HG03060 (cell line): ENCODE results near the gene RAB33B.
"Not testable (repeated sequence)": the region's sequence is repeated elsewhere in the genome, so short reads cannot be mapped to it uniquely, and the experiment has no call there.

ENCODE experiments used
- ATAC-seq: cut with Tn5 transposase; IDR thresholded peaks from one replicate; pipeline ENCODE4 v1.9.1; 2021; ENCODE audit warnings: low read depth, moderate number of reproducible peaks; ENCODE audit not compliant: unreplicated experiment

The RAB33B gene

GRCh38 chr4:139454111-139455045 is at the start of gene RAB33B:
RAB33B (plus strand) TSS chr4:139454121; CDS start chr4:139454196, 75 bp downstream.
- peak; percentile 0 for ATAC-seq

DNA sequence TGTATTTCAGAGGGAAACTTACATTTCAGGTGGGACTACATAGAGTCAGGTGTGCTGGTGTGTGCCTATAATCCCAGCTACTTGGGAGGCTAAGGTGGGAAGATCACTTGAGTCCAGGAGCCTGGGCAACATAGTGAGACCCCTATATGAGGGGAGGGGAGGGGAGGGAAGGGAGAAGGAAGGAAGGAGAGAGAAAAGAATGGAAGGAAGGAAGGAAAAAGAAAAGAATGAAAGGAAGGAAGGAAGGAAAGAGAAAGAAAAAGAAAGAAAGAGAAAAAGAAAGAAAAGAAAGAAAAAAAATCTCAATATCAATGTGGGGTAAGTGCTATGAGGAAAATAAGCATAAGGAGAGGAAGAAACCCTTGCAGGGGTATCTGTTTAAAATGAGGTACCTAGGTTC is 43.6 kb upstream of the RAB33B start:
- no peak for ATAC-seq

DNA sequence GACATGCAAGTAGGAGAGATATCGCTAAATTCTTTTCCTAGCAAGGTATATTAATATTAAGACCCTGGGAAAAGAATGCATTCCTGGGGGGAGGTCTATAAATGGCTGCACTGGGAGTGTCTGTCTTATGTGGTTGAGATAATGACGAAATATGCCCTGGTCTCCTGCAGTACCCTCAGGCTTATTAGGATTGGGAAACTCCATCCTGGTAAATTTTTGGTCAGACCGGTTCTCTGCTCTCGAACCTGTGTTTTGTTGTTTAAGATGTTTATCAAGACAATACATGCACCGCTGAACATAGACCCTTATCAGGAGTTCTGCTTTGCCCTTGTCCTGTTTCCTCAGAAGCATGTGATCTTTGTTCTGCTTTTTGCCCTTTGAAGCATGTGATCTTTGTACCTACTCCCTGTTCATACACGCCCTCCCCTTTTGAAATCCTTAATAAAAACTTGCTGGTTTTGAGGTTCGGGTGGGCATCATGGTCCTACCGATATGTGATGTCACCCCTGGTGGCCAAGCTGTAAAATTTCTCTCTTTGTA is 39.2 kb upstream of the RAB33B start:
- ATAC-seq: not testable (repeated sequence)

DNA sequence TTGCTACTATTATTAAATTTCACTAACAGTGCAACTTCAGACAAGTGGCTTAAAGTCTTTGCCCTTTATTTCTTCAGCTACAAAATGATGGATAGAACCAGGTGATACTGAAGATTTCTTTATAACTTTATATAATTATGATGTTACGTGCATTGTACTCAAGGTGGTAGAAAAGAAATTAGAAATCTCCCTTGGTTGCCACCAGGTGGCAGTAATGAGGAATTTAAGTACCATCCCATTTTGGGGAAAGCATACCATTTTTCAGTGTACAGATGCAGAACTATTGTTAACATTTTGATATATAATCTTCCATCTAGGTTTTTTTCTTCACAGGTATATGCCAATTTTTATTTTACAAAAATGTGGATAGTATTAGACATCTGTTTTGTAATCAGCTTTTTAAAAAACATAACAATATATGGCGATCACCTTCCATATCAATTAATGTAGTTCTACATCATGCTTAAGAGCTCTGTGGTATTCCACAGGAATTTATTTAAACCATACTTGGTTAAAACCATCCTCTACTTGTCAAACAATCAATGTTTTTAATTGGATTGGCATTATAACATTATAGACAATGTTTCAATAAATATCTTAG is 37.7 kb upstream of the RAB33B start:
- ATAC-seq: no peak

GRCh38 chr4:139419388-139419914 is 34.5 kb upstream of the RAB33B start:
- ATAC-seq: no peak

DNA sequence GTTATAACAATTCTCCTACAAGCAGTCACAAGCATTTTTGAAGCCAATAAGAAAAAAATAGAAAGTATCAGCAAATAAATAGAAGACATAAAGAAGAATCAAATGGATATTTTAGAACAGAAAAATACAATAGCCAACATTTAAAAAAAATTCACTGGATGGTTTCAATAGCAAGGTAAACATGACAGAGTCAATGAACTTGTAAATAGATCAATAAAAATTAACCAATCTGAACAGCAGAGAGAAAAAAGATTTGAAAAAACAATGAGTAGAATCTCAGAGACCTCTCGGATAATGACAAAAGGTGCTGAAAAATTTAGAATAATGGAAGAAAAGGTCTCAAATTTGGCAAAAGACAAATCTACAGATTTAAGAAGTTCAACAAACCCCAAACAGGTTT is 33.3 kb upstream of the RAB33B start:
- ATAC-seq: no peak

- ATAC-seq: no peak
These were observed 17.8 kb upstream of the RAB33B start for GRCh38 chr4:139436122-139436521.

- ATAC-seq: no peak
These were observed 15.8 kb upstream of the RAB33B start for GRCh38 chr4:139438141-139438540.

DNA sequence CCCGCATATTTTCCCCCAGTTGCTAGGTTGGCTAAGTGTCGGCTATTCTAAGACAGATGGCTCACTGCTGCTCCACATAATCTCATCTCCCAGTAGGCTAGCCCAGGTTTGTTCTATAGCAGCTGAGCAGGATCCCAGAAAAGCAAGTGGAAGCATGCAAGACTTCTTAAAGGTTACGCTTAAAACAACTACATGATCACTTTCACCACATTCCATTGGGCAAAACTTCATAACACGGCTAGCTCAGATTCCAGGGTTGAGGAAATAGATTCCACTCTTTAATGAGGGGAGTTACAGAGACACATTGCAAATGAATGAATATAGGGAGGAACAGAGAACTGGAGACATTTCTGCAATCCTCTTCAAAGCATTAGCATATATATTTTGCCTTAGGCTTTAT is 12.9 kb upstream of the RAB33B start:
- ATAC-seq: no peak

GRCh38 chr4:139443661-139444060 is 10.3 kb upstream of the RAB33B start:
- no peak for ATAC-seq

DNA sequence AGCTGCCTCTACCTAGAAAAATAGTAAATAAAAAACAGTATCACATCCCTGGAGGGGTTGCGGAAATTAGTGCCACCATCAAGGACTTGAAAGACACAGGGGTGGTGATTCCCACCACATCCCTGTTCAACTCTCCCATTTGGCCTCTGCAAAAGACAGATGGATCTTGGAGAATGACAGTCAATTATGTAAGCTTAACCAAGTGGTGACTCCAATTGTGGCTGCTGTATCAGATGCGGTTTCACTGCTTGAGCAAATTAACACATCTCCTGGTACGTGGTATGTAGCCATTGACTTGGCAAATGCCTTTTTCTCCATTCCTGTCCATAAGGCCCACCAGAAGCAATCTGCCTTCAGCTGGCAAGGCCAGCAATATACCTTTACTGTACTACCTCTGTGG is 9.0 kb upstream of the RAB33B start:
- ATAC-seq: not testable (repeated sequence)

DNA sequence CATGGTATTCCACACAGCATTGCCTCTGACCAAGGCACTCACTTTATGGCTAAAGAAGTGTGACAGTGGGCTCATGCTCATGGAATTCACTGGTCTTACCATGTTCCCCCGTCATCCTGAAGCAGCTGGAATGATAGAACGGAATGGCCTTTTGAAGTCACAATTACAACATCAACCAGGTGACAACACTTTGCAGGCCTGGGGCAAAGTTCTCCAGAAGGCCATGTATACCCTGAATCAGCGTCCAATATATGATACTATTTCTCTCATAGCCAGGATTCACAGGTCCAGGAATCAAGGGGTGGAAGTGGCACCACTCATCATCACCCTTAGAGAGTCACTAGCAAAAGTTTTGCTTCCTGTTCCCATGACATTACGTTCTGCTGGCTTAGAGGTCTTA is 6.8 kb upstream of the RAB33B start:
- ATAC-seq: not testable (repeated sequence)

GRCh38 chr4:139450586-139450985 is 3.3 kb upstream of the RAB33B start:
- ATAC-seq: no peak

DNA sequence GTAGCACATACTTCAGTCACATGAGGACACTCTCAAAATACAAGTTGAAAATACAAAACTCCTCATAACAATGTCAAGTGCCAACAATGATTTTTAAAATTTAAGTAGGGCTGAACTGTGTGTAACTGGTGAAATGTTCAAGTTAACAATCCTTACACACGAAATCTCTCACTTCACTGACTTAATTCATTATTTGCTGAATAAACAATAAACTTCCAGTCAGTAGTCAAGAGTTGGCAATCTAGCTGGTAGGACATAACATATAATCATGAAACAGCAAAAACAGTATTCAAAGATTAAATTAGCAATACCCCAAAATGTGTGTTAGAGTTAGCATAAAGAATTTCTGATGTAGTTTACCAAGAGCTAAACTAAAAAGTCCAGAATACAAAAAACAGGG is 1.9 kb upstream of the RAB33B start:
- no peak for ATAC-seq

DNA sequence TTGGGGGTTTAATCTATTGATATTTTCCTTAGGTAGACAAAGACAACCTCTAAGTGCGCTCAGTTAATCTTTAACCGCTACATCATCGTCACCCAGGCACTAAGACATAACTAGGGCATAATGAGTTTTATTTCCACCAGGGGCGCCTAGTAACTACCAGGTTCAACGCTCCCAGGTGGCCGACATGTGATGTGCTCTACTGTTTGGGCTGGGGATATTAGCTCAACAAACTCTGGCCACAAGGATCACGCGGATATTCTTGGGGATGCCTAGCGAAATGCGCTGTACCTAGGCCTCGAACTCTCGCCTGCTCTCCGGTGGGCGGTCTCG is 915 bp upstream of the RAB33B start:
- ATAC-seq: peak; percentile 45

DNA sequence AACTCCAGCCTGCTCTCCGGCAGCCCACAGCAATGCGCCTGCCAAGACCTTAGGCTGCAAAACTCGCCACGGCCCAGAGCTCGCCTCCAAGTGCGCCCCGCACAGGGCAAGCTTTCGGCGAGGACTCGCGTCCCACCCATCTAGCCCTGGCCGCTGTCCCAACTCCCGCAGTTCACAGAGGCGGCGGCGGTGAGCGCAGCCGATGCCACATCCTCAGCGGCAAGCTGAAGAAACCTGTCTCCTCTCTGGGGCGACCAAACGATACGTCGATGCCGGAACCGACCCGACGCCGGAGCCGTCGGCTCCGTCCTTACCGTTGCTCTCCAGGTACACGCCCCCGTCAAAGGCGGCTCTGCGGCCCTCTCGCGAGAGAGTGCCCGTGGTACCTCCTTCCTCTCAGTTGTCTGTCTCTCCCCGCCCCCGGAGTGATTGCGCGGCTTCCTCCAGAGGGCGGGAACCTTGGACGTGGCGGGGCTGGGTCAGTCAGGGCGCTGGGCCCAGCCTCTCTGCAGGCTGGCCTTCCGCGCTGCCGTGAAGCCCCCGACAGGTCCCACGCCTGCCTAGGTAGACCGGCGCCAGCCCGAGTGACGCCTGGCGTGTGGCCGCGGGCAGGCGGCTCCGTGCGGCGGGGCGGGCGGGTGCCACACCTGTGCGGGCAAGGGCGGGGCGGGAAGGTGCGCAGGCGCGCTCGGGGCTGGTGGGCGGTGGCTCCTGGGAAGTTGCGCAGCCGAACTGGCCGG is 380 bp upstream of the RAB33B start:
- ATAC-seq: peak; percentile 78

- no peak for ATAC-seq
These were observed 1.2 kb downstream of the RAB33B start for GRCh38 chr4:139455126-139455538.

DNA sequence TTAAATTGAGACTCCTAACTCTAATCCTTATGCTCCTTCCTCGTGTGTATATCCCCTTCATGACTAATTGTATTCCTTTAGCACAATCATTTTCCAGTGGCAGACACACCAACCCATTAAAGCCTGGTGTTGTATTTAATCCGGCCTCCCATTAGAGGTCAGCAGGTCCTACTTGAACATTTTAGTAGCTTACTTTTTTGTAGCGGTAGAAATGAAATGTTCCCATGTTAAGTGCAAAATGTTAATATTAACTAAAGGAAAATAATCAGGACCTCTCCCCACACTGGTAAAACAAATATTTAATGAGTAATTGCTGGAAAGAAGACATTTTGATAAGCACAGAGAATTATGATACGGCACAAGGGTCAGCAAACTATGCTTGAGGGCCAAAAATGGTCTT is 3.4 kb downstream of the RAB33B start:
- ATAC-seq: no peak

GRCh38 chr4:139458543-139458942 is 4.6 kb downstream of the RAB33B start:
- ATAC-seq: no peak

GRCh38 chr4:139458999-139459398 is 5.1 kb downstream of the RAB33B start:
- no peak for ATAC-seq

DNA sequence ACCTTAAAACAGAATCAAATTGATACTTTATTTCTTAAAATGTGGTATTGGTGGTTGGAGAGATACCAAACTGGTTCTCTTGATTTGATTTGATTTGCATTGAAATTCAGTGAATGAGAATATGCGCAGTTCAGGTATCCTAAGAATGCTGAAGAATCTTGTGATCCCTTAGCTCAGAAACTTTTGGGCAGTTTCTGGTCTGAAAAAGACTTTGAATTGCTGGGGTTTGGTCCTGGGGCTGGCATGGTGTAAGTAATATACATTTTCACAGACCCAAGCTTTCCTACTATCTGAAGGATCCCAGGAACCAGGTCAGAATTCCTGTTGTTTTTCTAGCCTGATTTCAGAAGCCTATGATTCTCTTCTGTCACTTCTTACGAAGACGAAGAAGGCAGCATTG is 6.6 kb downstream of the RAB33B start:
- no peak for ATAC-seq
